ENCODE measurements around the gene PIWIL1.

- TF ChIP-seq CTCF (IDR thresholded peaks at IDR 0.05) (no peak), POLR2A (IDR thresholded peaks at IDR 0.05) (no peak), EP300 (IDR thresholded peaks at IDR 0.05) (no peak)
Measured at GRCh38 chr12:130364578-130364977, 26.9 kb downstream of the PIWIL1 start.

Data from upper lobe of left lung (tissue), 4 donors.